ENCODE results near the gene EID1.
A peak's percentile ranks its signal among the peaks of the same experiment; 100 is the strongest.

Gene EID1

GRCh38 chr15:48877630-48878595 is at the start of gene EID1:
TSS of gene EID1 (plus strand) at chr15:48878134. CDS start at chr15:48878177, 43 bp downstream.
- no peak for TF ChIP-seq CTCF (IDR thresholded peaks at IDR 0.05; ENCODE audit: borderline replicate concordance, insufficient read depth, low read depth, low read length)

GRCh38 chr15:48828471-48828870 is 49.5 kb upstream of the EID1 start:
- TF ChIP-seq CTCF (IDR thresholded peaks at IDR 0.05; ENCODE audit: borderline replicate concordance, insufficient read depth, low read depth, low read length): no peak
- H3K4me3 ChIP-seq (ENCODE audit: low read depth, low read length): no peak overlapping the region

More at GRCh38 chr15:48877630-48878595, at the start of gene EID1:
- peak within 1 kb of the TSS; percentile 86 for H3K4me3 ChIP-seq (ENCODE audit: low read depth, low read length)

- no peak for TF ChIP-seq CTCF (IDR thresholded peaks at IDR 0.05; ENCODE audit: borderline replicate concordance, insufficient read depth, low read depth, low read length)
- no peak overlapping the region for H3K4me3 ChIP-seq (ENCODE audit: low read depth, low read length)
These were observed 49.0 kb upstream of the EID1 start for GRCh38 chr15:48828906-48829305.

GRCh38 chr15:48832648-48833047 is 45.3 kb upstream of the EID1 start:
- TF ChIP-seq CTCF (IDR thresholded peaks at IDR 0.05; ENCODE audit: borderline replicate concordance, insufficient read depth, low read depth, low read length): no peak
- no peak overlapping the region for H3K4me3 ChIP-seq (ENCODE audit: low read depth, low read length)

GRCh38 chr15:48833526-48834239 is 44.3 kb upstream of the EID1 start:
- H3K4me3 ChIP-seq (ENCODE audit: low read depth, low read length): no peak overlapping the region

GRCh38 chr15:48834756-48835155 is 43.2 kb upstream of the EID1 start:
- TF ChIP-seq CTCF (IDR thresholded peaks at IDR 0.05; ENCODE audit: borderline replicate concordance, insufficient read depth, low read depth, low read length): no peak

More at GRCh38 chr15:48833526-48834239, 44.3 kb upstream of the EID1 start:
- TF ChIP-seq CTCF (IDR thresholded peaks at IDR 0.05; ENCODE audit: borderline replicate concordance, insufficient read depth, low read depth, low read length): no peak

More at GRCh38 chr15:48834756-48835155, 43.2 kb upstream of the EID1 start:
- no peak overlapping the region for H3K4me3 ChIP-seq (ENCODE audit: low read depth, low read length)

Measured in GM12875 (cell line).